ENCODE data around the gene RPS6KB2.

The RPS6KB2 gene

DNA sequence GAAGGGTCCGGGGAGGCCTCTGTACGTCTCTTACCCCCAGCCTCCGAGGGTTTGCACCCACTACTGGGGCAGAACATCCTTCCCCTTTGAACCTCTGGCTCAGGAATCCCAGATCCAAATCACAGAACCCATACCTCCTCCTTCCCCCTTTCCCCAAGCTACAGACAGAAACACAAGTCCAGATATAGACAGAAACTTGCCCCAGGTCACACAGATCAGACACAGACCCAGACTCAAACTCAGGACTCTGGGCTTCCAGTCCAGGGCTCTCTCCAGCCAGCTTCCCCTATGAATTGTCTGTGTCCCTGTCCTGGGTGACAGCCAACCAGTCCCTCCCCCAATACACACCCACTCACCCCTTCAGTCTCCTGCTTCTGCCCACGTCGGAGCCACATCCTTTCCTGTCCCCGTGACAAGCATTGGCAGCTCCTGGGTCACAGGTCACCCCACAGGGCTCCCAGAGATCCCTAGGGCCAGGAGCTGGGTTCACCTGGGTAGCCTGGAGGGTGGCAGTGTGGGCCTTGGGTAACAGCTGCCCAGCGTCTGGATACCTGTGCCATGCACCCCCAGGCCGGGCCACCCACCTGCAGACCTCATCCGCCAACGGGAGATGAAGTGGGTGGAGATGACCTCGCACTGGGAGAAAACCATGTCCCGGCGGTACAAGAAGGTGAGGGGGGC, 23.6 kb upstream of the RPS6KB2 start:
- no peaks in the 10 kb centered on the region for H3K27me3 ChIP-seq (ENCODE audit: insufficient read depth, low read depth, severe bottlenecking)
- H3K4me3 ChIP-seq (ENCODE audit: low read depth, low read length), result no peak overlapping the region
- no peak for DNase-seq
- peaks cover 16% of the 10 kb centered on the region for H3K36me3 ChIP-seq
- TF ChIP-seq, protein P1, sequence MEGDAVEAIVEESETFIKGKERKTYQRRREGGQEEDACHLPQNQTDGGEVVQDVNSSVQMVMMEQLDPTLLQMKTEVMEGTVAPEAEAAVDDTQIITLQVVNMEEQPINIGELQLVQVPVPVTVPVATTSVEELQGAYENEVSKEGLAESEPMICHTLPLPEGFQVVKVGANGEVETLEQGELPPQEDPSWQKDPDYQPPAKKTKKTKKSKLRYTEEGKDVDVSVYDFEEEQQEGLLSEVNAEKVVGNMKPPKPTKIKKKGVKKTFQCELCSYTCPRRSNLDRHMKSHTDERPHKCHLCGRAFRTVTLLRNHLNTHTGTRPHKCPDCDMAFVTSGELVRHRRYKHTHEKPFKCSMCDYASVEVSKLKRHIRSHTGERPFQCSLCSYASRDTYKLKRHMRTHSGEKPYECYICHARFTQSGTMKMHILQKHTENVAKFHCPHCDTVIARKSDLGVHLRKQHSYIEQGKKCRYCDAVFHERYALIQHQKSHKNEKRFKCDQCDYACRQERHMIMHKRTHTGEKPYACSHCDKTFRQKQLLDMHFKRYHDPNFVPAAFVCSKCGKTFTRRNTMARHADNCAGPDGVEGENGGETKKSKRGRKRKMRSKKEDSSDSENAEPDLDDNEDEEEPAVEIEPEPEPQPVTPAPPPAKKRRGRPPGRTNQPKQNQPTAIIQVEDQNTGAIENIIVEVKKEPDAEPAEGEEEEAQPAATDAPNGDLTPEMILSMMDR (IDR thresholded peaks at IDR 0.05; ENCODE audit: low read depth, low read length), result no peak
- H3K9me3 ChIP-seq (ENCODE audit: severe bottlenecking), result no peaks in the 10 kb centered on the region
- H3K27ac ChIP-seq, result no peak overlapping the region

DNA sequence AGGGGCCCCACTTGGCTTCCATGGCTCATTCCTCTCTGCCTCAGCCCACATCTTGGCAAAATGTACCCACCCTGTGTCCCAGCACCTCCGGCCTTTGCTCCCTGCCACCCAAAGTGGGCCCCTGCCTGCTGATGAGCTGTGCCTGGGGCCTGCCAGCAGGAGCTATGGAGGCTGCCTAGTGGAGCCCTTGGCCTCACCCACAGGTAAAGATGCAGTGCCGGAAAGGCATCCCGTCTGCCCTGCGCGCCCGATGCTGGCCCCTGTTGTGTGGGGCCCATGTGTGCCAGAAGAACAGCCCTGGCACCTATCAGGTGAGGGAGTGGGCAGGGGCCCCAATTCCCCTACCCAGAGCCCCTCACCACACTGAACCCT, 23.1 kb upstream of the RPS6KB2 start:
- peaks cover 11% of the 10 kb centered on the region for H3K36me3 ChIP-seq

DNA sequence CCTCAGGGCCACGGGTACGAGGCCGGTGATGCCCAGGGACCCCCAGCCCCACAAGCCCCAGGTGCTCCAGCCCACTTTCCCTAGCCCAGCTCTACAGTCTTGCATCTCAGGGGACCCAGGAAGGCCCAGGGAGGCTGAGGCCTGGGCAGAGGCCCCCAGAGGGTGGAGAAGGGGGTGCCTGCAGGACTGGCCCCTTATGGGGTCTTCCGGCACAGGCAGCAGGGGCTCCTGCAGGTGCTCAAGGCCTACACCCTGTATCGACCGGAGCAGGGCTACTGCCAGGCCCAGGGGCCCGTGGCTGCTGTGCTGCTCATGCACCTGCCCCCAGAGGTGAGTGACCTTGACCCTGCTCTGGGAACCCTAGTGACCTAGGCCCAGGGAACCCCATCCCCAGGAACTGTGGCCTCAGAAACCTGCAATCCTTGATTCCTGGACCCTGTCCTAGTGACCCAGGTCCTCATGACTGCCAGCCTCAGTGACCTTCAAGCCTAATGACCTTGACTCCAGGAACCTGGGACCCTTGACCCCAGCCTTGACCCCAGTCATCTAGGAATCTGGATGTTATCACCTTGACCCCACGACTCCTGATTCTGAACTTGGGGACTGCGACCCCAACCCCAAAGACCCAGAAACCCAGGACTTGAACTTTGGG, 22.5 kb upstream of the RPS6KB2 start:
- H3K4me3 ChIP-seq (ENCODE audit: low read depth, low read length), result no peak overlapping the region
- TF ChIP-seq, protein P1 (IDR thresholded peaks at IDR 0.05; ENCODE audit: low read depth, low read length), result no peak
- no peaks in the 10 kb centered on the region for H3K9me3 ChIP-seq (ENCODE audit: severe bottlenecking)
- H3K36me3 ChIP-seq, result peaks cover 5% of the 10 kb centered on the region
- H3K27me3 ChIP-seq (ENCODE audit: insufficient read depth, low read depth, severe bottlenecking), result no peaks in the 10 kb centered on the region
- DNase-seq, result no peak
- H3K27ac ChIP-seq, result no peak overlapping the region

More for the DNA sequence above, 23.1 kb upstream of the RPS6KB2 start:
- Histone ChIP-seq H3K27ac (no peak overlapping the region), H3K27me3 (ENCODE audit: insufficient read depth, low read depth, severe bottlenecking) (no peaks in the 10 kb centered on the region), H3K4me3 (ENCODE audit: low read depth, low read length) (no peak overlapping the region), H3K9me3 (ENCODE audit: severe bottlenecking) (no peaks in the 10 kb centered on the region)
- TF ChIP-seq, protein P1 (IDR thresholded peaks at IDR 0.05; ENCODE audit: low read depth, low read length), result no peak
- DNase-seq, result no peak

DNA sequence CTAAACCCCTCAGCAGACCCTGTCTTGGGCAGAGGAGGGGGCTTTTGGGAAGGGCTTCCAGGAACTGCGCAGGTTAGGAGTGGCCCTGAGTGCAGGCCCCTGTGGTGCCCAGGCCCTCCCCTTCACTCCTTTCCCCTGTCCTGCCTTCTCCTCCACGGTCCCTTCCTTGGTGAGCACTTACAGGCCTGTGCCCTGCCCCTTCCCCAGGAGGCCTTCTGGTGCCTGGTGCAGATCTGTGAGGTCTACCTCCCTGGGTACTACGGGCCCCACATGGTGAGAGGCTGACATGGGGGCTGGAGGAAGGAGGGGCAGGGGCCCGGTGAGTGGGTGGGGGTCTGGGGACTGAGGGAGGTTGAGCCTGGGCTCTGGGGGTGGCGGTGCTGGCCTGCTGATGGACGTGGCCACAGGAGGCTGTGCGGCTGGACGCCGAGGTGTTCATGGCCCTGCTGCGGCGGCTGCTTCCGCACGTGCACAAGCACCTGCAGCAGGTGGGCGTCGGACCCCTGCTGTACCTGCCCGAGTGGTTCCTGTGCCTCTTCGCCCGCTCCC, 21.8 kb upstream of the RPS6KB2 start:
- no peaks in the 10 kb centered on the region for H3K36me3 ChIP-seq
- H3K27me3 ChIP-seq (ENCODE audit: insufficient read depth, low read depth, severe bottlenecking), result no peaks in the 10 kb centered on the region
- no peak for DNase-seq
- H3K9me3 ChIP-seq (ENCODE audit: severe bottlenecking), result no peaks in the 10 kb centered on the region
- H3K27ac ChIP-seq, result no peak overlapping the region
- H3K4me3 ChIP-seq (ENCODE audit: low read depth, low read length), result no peak overlapping the region
- TF ChIP-seq, protein P1 (IDR thresholded peaks at IDR 0.05; ENCODE audit: low read depth, low read length), result no peak

DNA sequence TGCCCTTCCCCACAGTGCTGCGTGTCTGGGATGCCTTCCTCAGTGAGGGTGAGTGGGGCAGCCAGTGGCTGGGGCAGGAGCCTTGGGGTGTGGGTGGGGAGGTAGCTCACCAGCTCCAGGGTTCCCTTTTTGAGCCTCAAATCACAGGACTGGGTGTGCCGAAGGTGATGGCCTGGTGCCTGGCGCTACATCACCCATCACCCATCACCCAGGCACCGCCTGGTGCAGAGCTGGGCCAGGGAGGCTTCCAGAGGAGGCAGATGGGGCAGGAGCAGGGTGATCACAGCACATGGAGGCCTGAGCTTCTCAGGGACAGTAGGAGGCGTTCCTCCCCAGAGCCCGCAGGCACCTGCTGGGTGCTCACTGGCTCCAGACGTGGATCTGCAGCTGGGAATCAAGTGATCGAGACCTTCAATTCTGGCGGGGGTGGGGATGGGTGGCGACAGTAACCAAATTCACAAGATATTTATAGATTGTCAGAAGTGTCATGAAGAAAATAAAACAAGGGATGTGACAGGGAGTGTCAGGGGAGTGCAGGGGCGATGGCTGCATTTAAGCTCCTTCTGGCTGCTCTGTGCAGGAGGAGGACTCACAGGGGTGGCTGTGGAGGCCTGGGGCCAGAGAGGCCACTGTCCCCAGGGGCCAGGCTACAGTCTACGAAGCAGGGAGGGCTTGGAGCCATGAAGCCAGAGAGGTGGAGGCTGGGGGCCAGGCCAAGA, 21.2 kb upstream of the RPS6KB2 start:
- Histone ChIP-seq H3K27me3 (ENCODE audit: insufficient read depth, low read depth, severe bottlenecking) (no peaks in the 10 kb centered on the region), H3K9me3 (ENCODE audit: severe bottlenecking) (no peaks in the 10 kb centered on the region), H3K4me3 (ENCODE audit: low read depth, low read length) (no peak overlapping the region), H3K36me3 (no peaks in the 10 kb centered on the region), H3K27ac (peak overlapping the region; percentile 30)
- DNase-seq, result peak; percentile 64
- TF ChIP-seq, protein P1 (IDR thresholded peaks at IDR 0.05; ENCODE audit: low read depth, low read length), result peak; percentile 60

All from WERI-Rb-1 (cell line).